IPS-11a (cell line): Measurements from ENCODE around the gene DTL.

Experiments
- H3K4me3 ChIP-seq: one replicate; pipeline ENCODE4 v1.5.1; 2013; ENCODE audit warnings: low read depth, low read length, control low read depth

Gene DTL

GRCh38 chr1:212035835-212036605, 472 bp downstream of the DTL start:
- peak overlapping the region; percentile 95 for H3K4me3 ChIP-seq

- no peak overlapping the region for H3K4me3 ChIP-seq
Measured at GRCh38 chr1:212037900-212038299, 2.4 kb downstream of the DTL start.

GRCh38 chr1:212039622-212040021, 4.1 kb downstream of the DTL start:
- H3K4me3 ChIP-seq, result no peak overlapping the region

GRCh38 chr1:212040629-212041412, 5.3 kb downstream of the DTL start:
- H3K4me3 ChIP-seq, result no peak overlapping the region

GRCh38 chr1:212042436-212042835, 6.9 kb downstream of the DTL start:
- H3K4me3 ChIP-seq, result no peak overlapping the region

GRCh38 chr1:212044851-212045250, 9.3 kb downstream of the DTL start:
- no peak overlapping the region for H3K4me3 ChIP-seq

GRCh38 chr1:212045981-212046380, 10.4 kb downstream of the DTL start:
- no peak overlapping the region for H3K4me3 ChIP-seq

- H3K4me3 ChIP-seq, result no peak overlapping the region
Measured at GRCh38 chr1:212053993-212054392, 18.4 kb downstream of the DTL start.

GRCh38 chr1:212055333-212055732, 19.8 kb downstream of the DTL start:
- no peak overlapping the region for H3K4me3 ChIP-seq

GRCh38 chr1:212060632-212061472, 25.3 kb downstream of the DTL start:
- no peak overlapping the region for H3K4me3 ChIP-seq

GRCh38 chr1:212062832-212063438, 27.4 kb downstream of the DTL start:
- H3K4me3 ChIP-seq, result no peak overlapping the region

GRCh38 chr1:212067787-212068186, 32.2 kb downstream of the DTL start:
- no peak overlapping the region for H3K4me3 ChIP-seq

GRCh38 chr1:212070720-212071302, 35.3 kb downstream of the DTL start:
- no peak overlapping the region for H3K4me3 ChIP-seq

- H3K4me3 ChIP-seq, result no peak overlapping the region
Measured at GRCh38 chr1:212072047-212072446, 36.5 kb downstream of the DTL start.

GRCh38 chr1:212073490-212073889, 37.9 kb downstream of the DTL start:
- H3K4me3 ChIP-seq, result no peak overlapping the region

- H3K4me3 ChIP-seq, result no peak overlapping the region
Measured at GRCh38 chr1:212074313-212074712, 38.8 kb downstream of the DTL start.

- H3K4me3 ChIP-seq, result no peak overlapping the region
Measured at GRCh38 chr1:212074856-212075255, 39.3 kb downstream of the DTL start.

GRCh38 chr1:212077028-212077427, 41.5 kb downstream of the DTL start:
- no peak overlapping the region for H3K4me3 ChIP-seq

- no peak overlapping the region for H3K4me3 ChIP-seq
Measured at GRCh38 chr1:212078826-212079225, 43.3 kb downstream of the DTL start.

- H3K4me3 ChIP-seq, result no peak overlapping the region
Measured at GRCh38 chr1:212082765-212083406, 47.3 kb downstream of the DTL start.
